ENCODE measurements around the gene SOX8. TPM values are rescaled to one million over a fixed set of nuclear protein-coding genes. Genes with fewer than 3 reads are reported as not detected.

The SOX8 gene
- total RNA-seq, 4 donors from 2014 or later: 0.15 to 0.78 (median 0.27) TPM; not detected in 1

DNA sequence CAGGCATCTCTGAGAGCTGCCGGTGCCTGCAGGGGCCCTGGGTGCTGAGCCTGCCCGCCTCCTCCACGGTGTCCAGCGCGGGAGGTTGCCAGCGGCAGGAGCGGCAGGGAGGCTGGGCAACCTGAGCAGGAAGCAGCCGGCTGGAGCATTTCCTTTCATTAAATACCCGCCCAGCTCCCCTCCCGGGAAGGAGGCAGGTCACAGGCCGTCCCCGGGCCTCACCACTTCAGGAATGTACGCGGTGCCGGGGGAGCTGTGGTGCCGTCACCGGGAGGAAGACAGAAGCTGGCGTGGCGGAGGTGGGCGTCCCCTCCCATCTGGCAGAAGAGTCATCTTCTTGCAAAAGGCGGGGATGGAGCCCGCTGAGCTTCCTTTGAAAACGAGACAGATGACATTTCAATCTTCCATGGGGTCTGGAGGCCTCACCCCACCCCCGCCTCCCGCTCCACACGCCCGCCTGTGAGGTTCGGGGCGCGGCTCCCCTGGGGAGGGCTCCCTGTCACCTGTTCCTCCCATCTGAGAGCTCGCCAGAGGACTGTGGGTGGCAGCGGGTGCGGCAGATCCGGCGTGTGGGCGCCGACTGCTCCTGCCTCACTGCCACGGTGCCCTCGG is 16.0 kb downstream of the SOX8 start:
- DNase-seq: no peak
- WGBS, 2 donors: 64 to 65% methylated on average over 25 to 27 of the region's 39 CpGs
- H3K27ac ChIP-seq: no peak overlapping the region
- TF ChIP-seq, protein P1, sequence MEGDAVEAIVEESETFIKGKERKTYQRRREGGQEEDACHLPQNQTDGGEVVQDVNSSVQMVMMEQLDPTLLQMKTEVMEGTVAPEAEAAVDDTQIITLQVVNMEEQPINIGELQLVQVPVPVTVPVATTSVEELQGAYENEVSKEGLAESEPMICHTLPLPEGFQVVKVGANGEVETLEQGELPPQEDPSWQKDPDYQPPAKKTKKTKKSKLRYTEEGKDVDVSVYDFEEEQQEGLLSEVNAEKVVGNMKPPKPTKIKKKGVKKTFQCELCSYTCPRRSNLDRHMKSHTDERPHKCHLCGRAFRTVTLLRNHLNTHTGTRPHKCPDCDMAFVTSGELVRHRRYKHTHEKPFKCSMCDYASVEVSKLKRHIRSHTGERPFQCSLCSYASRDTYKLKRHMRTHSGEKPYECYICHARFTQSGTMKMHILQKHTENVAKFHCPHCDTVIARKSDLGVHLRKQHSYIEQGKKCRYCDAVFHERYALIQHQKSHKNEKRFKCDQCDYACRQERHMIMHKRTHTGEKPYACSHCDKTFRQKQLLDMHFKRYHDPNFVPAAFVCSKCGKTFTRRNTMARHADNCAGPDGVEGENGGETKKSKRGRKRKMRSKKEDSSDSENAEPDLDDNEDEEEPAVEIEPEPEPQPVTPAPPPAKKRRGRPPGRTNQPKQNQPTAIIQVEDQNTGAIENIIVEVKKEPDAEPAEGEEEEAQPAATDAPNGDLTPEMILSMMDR (IDR thresholded peaks at IDR 0.05): no peak
- TF ChIP-seq POLR2A (IDR thresholded peaks at IDR 0.05): no peak
- H3K27me3 ChIP-seq: no peaks in the 10 kb centered on the region
- H3K36me3 ChIP-seq: no peaks in the 10 kb centered on the region
- H3K9me3 ChIP-seq: no peaks in the 10 kb centered on the region
- peaks cover 0 to 3% of the 10 kb centered on the region in 2 donors for H3K4me1 ChIP-seq
- intact Hi-C loops (cut with DNase I): no loop called here
- no peak overlapping the region for H3K4me3 ChIP-seq (replicated peaks in 1 of 3)

DNA sequence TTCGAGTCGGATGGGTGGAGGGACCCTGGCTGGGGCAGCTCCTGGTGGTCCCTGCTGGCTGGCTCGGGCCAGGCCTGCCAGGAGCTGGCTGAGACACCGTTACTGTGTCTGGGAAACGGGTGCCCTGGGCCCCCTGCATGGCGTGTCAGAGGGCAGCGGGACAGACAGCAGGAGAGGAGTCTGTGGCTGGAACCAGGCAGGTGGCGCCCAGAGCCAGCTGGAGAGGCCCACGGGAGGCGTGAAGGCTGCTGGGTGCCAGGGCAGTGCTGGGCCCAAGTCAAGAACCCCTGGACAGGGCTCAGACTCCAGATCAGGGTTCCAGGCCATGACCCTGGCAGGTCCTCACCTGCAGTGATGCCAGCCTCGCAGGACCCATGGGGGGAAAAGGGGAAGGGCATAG is 16.6 kb downstream of the SOX8 start:
- Histone ChIP-seq H3K4me3 (replicated peaks in 1 of 3) (no peak overlapping the region), H3K36me3 (no peaks in the 10 kb centered on the region), H3K9me3 (no peaks in the 10 kb centered on the region), H3K27ac (no peak overlapping the region), H3K27me3 (no peaks in the 10 kb centered on the region), H3K4me1 (peaks cover 0 to 3% of the 10 kb centered on the region in 2 donors)
- TF ChIP-seq, protein P1 (IDR thresholded peaks at IDR 0.05): no peak
- no peak for TF ChIP-seq POLR2A (IDR thresholded peaks at IDR 0.05)
- intact Hi-C loops (cut with DNase I): no loop called here
- no peak for DNase-seq
- 91% methylated on average over 10 of the region's 11 CpGs; no CpG with 5 or more reads in 1 of the 2 donors for WGBS, 2 donors

DNA sequence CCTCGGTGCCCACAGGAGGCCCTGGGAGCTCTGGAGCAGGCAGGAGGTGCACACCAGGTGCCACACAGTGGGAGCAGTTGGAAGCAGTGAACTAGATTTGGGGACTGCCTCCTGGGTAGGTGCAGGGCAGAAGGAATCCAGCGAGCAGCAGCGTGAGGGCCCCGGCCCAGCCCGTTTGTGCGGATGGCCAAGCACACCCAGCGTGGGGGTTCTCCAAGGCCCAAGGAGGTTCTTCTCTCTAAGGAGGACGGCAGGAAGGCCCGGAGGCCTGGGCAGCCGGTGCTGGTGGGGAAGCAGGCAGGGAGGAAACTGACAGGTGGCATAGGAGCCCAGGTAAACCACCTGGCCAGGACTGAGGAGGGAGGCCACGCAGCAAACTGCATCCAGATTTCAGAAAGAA is 17.0 kb downstream of the SOX8 start:
- no peaks in the 10 kb centered on the region for H3K27me3 ChIP-seq
- intact Hi-C loops (cut with DNase I): no loop called here
- 90 to 94% methylated on average over 11 of the region's 11 CpGs for WGBS, 2 donors
- no peak for DNase-seq
- no peak overlapping the region for H3K27ac ChIP-seq
- H3K4me3 ChIP-seq (replicated peaks in 1 of 3): no peak overlapping the region
- H3K4me1 ChIP-seq: peaks cover 0 to 3% of the 10 kb centered on the region in 2 donors
- TF ChIP-seq, protein P1 (IDR thresholded peaks at IDR 0.05): no peak
- TF ChIP-seq POLR2A (IDR thresholded peaks at IDR 0.05): no peak
- no peaks in the 10 kb centered on the region for H3K9me3 ChIP-seq
- no peaks in the 10 kb centered on the region for H3K36me3 ChIP-seq

DNA sequence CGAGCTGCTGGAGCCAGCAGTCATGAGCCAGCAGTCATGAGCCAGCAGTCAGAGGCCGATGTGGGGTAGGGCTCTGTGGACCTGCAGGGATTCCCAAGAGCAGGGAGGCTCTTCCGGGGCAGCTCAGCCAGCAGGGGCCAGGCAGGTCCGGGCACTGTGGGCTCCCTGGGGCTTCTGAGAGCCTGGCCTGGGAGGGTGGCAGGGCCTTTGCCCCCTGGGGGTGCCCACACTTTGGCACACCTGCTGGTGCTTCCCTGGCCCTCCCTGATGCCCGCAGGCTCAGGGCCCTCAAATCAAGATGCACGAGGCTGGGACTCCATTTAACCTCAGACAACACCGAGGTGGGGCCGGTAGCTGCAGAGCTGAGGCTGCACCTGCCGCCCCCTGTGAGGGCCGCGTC is 18.1 kb downstream of the SOX8 start:
- Histone ChIP-seq H3K9me3 (no peaks in the 10 kb centered on the region), H3K27ac (no peak overlapping the region), H3K4me1 (peaks cover 0 to 3% of the 10 kb centered on the region in 2 donors), H3K27me3 (no peaks in the 10 kb centered on the region), H3K36me3 (no peaks in the 10 kb centered on the region), H3K4me3 (replicated peaks in 1 of 3) (no peak overlapping the region)
- 80 to 91% methylated on average over 2 to 8 of the region's 11 CpGs for WGBS, 2 donors
- intact Hi-C loops (cut with DNase I): no loop called here
- DNase-seq: no peak
- no peak for TF ChIP-seq POLR2A (IDR thresholded peaks at IDR 0.05)
- TF ChIP-seq, protein P1 (IDR thresholded peaks at IDR 0.05): no peak

DNA sequence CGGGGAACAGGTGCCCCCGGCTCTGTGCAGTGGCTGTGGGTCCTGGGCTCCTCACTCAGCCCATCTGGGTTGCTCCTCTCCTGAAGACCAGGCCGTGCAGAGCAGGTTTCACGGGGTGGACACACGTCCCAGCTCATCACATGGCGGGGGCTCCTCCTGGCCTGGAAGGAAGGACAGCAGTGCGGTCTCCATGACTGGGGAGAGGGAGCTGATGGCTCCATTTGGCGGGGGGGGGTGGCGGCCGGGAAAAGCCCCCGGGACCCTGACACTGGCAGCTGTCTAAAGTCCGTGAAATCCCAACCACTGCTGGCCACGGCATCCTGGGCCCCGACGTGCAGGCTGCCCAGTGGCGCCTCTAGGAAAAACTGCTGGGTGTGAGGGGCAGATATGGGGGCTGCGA is 19.0 kb downstream of the SOX8 start:
- Histone ChIP-seq H3K4me3 (replicated peaks in 1 of 3) (no peak overlapping the region), H3K27ac (no peak overlapping the region), H3K27me3 (no peaks in the 10 kb centered on the region), H3K9me3 (no peaks in the 10 kb centered on the region), H3K36me3 (no peaks in the 10 kb centered on the region), H3K4me1 (peaks cover 0 to 3% of the 10 kb centered on the region in 2 donors)
- no peak for DNase-seq
- TF ChIP-seq, protein P1 (IDR thresholded peaks at IDR 0.05): no peak
- TF ChIP-seq POLR2A (IDR thresholded peaks at IDR 0.05): no peak
- WGBS, 2 donors: 78 to 86% methylated on average over 12 to 13 of the region's 17 CpGs
- intact Hi-C loops (cut with DNase I): no loop called here
